Measurements from ENCODE around the gene OR2AP1.
"Not testable (repeated sequence)": the region's sequence is repeated elsewhere in the genome, so short reads cannot be mapped to it uniquely, and the experiment has no call there.

Gene OR2AP1

GRCh38 chr12:55572168-55572567 lies at the start of gene OR2AP1:
TSS of gene OR2AP1 (plus strand) at chr12:55572468. CDS start at chr12:55574415, 1,947 bp downstream.
- H3K4me3 ChIP-seq (ENCODE audit: low read depth, low read length) = no peak within 1 kb of the TSS
- TF ChIP-seq CTCF (IDR thresholded peaks at IDR 0.05; ENCODE audit: low read depth, low read length) = no peak

GRCh38 chr12:55548235-55548634 lies 24.0 kb upstream of the OR2AP1 start:
- not testable (repeated sequence) for H3K4me3 ChIP-seq (ENCODE audit: low read depth, low read length)

GRCh38 chr12:55548756-55549155 lies 23.5 kb upstream of the OR2AP1 start:
- TF ChIP-seq CTCF (IDR thresholded peaks at IDR 0.05; ENCODE audit: low read depth, low read length) = no peak
- H3K4me3 ChIP-seq (ENCODE audit: low read depth, low read length) = no peak overlapping the region

- H3K4me3 ChIP-seq (ENCODE audit: low read depth, low read length) = no peak within 1 kb of the TSS
- no peak for TF ChIP-seq CTCF (IDR thresholded peaks at IDR 0.05; ENCODE audit: low read depth, low read length)
Observed at GRCh38 chr12:55549302-55549701, 23.0 kb upstream of the OR2AP1 start, which contains the start of gene OR6C4. TSS of gene OR6C4 (plus strand) at chr12:55549602. CDS start at chr12:55551227, 1,625 bp downstream.

- no peak overlapping the region for H3K4me3 ChIP-seq (ENCODE audit: low read depth, low read length)
- no peak for TF ChIP-seq CTCF (IDR thresholded peaks at IDR 0.05; ENCODE audit: low read depth, low read length)
Observed at GRCh38 chr12:55554296-55554695, 18.0 kb upstream of the OR2AP1 start.

- H3K4me3 ChIP-seq (ENCODE audit: low read depth, low read length) = not testable (repeated sequence)
Observed at GRCh38 chr12:55570060-55570459, 2.2 kb upstream of the OR2AP1 start.

- not testable (repeated sequence) for H3K4me3 ChIP-seq (ENCODE audit: low read depth, low read length)
Observed at GRCh38 chr12:55570689-55571088, 1.6 kb upstream of the OR2AP1 start.

- no peak overlapping the region for H3K4me3 ChIP-seq (ENCODE audit: low read depth, low read length)
- no peak for TF ChIP-seq CTCF (IDR thresholded peaks at IDR 0.05; ENCODE audit: low read depth, low read length)
Observed at GRCh38 chr12:55582066-55582465, 9.8 kb downstream of the OR2AP1 start.

GRCh38 chr12:55585817-55586216 lies 13.5 kb downstream of the OR2AP1 start:
- TF ChIP-seq CTCF (IDR thresholded peaks at IDR 0.05; ENCODE audit: low read depth, low read length) = no peak
- H3K4me3 ChIP-seq (ENCODE audit: low read depth, low read length) = no peak overlapping the region

GRCh38 chr12:55590152-55590551 lies 17.9 kb downstream of the OR2AP1 start:
- H3K4me3 ChIP-seq (ENCODE audit: low read depth, low read length) = not testable (repeated sequence)
